PC-3 (cell line): ENCODE measurements around the gene POU3F3. TPM values are rescaled to one million over a fixed set of nuclear protein-coding genes. Genes with fewer than 3 reads are reported as not detected.

Source experiments
- ATAC-seq: fragments of 200-7000 bp; cut with Tn5 transposase; 2 replicates; pipeline ENCODE4 v1.9.1; 2020; ENCODE audit warnings: mild to moderate bottlenecking, moderate library complexity
- BruUV-seq: library from RNA; stranded (reverse); fragments of 400-500 nt; replicated peaks from 2 replicates; lab custom pipeline; 2021; lab: Mats Ljungman, UMichigan
- CTCF ChIA-PET: fragments of 300-600 bp; sonication (Branson Sonifier 250); formaldehyde crosslinking; loops from one replicate; lab custom pipeline; 2022; ENCODE audit warnings: antibody characterized with exemption; lab: Charles Lee
- POLR2A ChIA-PET: fragments of 300-600 bp; sonication (Branson Sonifier 250); formaldehyde crosslinking; loops from one replicate; lab custom pipeline; 2022; ENCODE audit warnings: antibody characterized with exemption; ENCODE audit not compliant: unreplicated experiment; lab: Charles Lee
- DNase-seq: peaks from one replicate; pipeline ENCODE4 v3.0.0-alpha.2; 2015
- H2AFZ ChIP-seq: fragments of 300-600 bp; sonication (generic); 2 replicates; pipeline ENCODE4 v1.6.0; 2016; ENCODE audit warnings: antibody characterized with exemption, low read length
- H3F3A ChIP-seq: fragments of 300-600 bp; sonication (generic); one replicate; pipeline ENCODE4 v1.6.0; 2017; ENCODE audit warnings: antibody characterized with exemption, low read length, control low read depth, mild to moderate bottlenecking; ENCODE audit not compliant: unreplicated experiment
- H3K27ac ChIP-seq: fragments of 300-600 bp; sonication (generic); 2 replicates; pipeline ENCODE4 v1.5.1; 2016; ENCODE audit warnings: mild to moderate bottlenecking, low read length
- H3K27me3 ChIP-seq: fragments of 300-600 bp; sonication (generic); 2 replicates; pipeline ENCODE4 v1.6.1; 2016; ENCODE audit warnings: low read length, mixed read lengths
- H3K36me3 ChIP-seq: fragments of 300-600 bp; sonication (generic); 2 replicates; pipeline ENCODE4 v1.6.1; 2016; ENCODE audit warnings: low read depth, mixed run types, low read length, mixed read lengths
- H3K4me1 ChIP-seq: fragments of 300-600 bp; sonication (generic); 2 replicates; pipeline ENCODE4 v1.5.1; 2016; ENCODE audit warnings: low read length; ENCODE audit not compliant: insufficient read depth
- H3K4me2 ChIP-seq: fragments of 300-600 bp; sonication (generic); 2 replicates; pipeline ENCODE4 v1.6.0; 2016; ENCODE audit warnings: low read length
- H3K4me3 ChIP-seq: fragments of 300-600 bp; sonication (generic); 2 replicates; pipeline ENCODE4 v1.5.1; 2016; ENCODE audit warnings: mild to moderate bottlenecking, low read length, mixed read lengths
- H3K79me2 ChIP-seq: fragments of 300-600 bp; sonication (generic); 2 replicates; pipeline ENCODE4 v1.6.1; 2017; ENCODE audit warnings: low read length, mixed read lengths
- H3K9ac ChIP-seq: fragments of 300-600 bp; sonication (generic); 2 replicates; pipeline ENCODE4 v1.6.0; 2016; ENCODE audit warnings: mild to moderate bottlenecking, low read length
- H3K9me2 ChIP-seq: fragments of 300-600 bp; sonication (generic); replicated peaks from 2 replicates; pipeline ENCODE4 v1.6.1; 2016; ENCODE audit warnings: mixed run types, low read length, mixed read lengths
- H3K9me3 ChIP-seq: fragments of 300-600 bp; sonication (generic); 2 replicates; pipeline ENCODE4 v1.6.1; 2016; ENCODE audit warnings: low read length, mixed read lengths
- H4K20me1 ChIP-seq: fragments of 300-600 bp; sonication (generic); 2 replicates; pipeline ENCODE4 v1.6.1; 2016; ENCODE audit warnings: low read length, mixed read lengths
- EZH2 ChIP-seq: fragments of 300-600 bp; sonication (generic); IDR thresholded peaks from one replicate; pipeline ENCODE4 v1.6.1; 2017; ENCODE audit warnings: antibody characterized with exemption, mild to moderate bottlenecking, low read length; ENCODE audit not compliant: unreplicated experiment
- EZH2phosphoT487 ChIP-seq: fragments of 300-600 bp; sonication (generic); IDR thresholded peaks from 2 replicates; pipeline ENCODE4 v1.6.1; 2018; ENCODE audit warnings: mild to moderate bottlenecking, antibody characterized with exemption, low read length, borderline replicate concordance
- intact Hi-C: fragments of 100-400 bp; cut with micrococcal nuclease; formaldehyde crosslinking; loops from 2 replicates; pipeline ENCODE4 v1.9.0; 2023
- total RNA-seq: library from RNA; depleted of rRNA; stranded (reverse); fragments of >200 nt; gene quantifications from 2 replicates; pipeline ENCODE4 v1.2.3, GENCODE V29; 2014
- TF ChIP-seq, protein P1 (sequence below): fragments of 300-600 bp; sonication (generic); conservative IDR thresholded peaks from 2 replicates; pipeline ENCODE4 v1.5.1; 2017; ENCODE audit warnings: antibody characterized with exemption, low read depth, mild to moderate bottlenecking, low read length

Gene POU3F3
- total RNA-seq, 1 experiment from 2014 or later = not detected

DNA sequence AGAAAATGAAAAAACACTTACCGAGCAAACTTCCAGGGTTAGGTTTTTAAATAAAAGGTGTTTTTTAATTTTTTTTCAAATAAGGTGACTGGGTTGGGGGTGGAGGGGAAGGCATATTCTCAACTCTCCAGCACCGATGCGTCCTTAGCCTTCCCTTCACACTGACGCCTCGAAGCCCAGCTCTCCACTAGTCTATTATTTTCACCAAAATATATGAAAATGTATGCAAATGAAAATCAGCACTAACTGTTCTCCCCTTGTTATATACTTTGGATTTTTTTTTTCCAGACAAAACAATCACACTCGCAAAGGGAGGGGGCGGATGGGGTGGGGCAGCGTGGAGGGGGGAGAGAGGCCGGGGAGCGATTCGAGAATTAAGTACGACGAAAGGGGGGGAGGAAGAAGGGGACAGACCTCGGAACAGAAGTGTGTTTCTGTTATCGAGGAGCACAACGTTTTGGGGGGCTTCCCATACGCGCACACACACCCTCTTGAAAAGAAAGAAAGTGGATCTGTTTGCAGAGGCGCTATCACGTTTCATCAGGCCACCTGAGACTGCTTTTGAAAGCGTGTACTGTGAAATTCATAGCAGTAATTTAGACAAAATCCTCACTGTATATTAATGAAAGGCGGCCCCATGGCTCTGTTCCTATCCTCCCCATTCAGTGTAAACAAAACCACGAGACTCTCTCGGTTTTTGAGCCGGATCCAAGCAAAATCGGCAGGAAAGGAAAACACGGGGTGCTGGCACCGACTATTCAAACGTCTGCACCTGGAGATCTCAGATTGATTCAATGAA, 2.4 kb upstream of the POU3F3 start:
- H3F3A ChIP-seq = no peaks in the 10 kb centered on the region
- POLR2A ChIA-PET = no interaction called here
- no peaks in the 10 kb centered on the region for H3K36me3 ChIP-seq
- DNase-seq (no peak), ATAC-seq (no peak)
- no peak overlapping the region for H3K27ac ChIP-seq
- intact Hi-C loops = no loop called here
- peaks cover 74% of the 10 kb centered on the region for H3K27me3 ChIP-seq
- H3K9me3 ChIP-seq = no peaks in the 10 kb centered on the region
- no peak overlapping the region for H3K9ac ChIP-seq
- CTCF ChIA-PET = no interaction called here
- H3K4me2 ChIP-seq = peak overlapping the region; percentile 79
- no TSS peak for BruUV-seq
- H2AFZ ChIP-seq = no peak overlapping the region
- no peaks in the 10 kb centered on the region for H4K20me1 ChIP-seq
- H3K4me1 ChIP-seq = peaks cover 4% of the 10 kb centered on the region; the same call in 1 of the 2 replicates
- H3K9me2 ChIP-seq = no peaks in the 10 kb centered on the region
- TF ChIP-seq, protein P1, sequence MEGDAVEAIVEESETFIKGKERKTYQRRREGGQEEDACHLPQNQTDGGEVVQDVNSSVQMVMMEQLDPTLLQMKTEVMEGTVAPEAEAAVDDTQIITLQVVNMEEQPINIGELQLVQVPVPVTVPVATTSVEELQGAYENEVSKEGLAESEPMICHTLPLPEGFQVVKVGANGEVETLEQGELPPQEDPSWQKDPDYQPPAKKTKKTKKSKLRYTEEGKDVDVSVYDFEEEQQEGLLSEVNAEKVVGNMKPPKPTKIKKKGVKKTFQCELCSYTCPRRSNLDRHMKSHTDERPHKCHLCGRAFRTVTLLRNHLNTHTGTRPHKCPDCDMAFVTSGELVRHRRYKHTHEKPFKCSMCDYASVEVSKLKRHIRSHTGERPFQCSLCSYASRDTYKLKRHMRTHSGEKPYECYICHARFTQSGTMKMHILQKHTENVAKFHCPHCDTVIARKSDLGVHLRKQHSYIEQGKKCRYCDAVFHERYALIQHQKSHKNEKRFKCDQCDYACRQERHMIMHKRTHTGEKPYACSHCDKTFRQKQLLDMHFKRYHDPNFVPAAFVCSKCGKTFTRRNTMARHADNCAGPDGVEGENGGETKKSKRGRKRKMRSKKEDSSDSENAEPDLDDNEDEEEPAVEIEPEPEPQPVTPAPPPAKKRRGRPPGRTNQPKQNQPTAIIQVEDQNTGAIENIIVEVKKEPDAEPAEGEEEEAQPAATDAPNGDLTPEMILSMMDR = no peak
- TF ChIP-seq EZH2 (no peak), EZH2phosphoT487 (no peak)
- no peaks in the 10 kb centered on the region for H3K79me2 ChIP-seq
- peak overlapping the region; percentile 57; the same call in 1 of the 2 replicates for H3K4me3 ChIP-seq

GRCh38 chr2:104852090-104852666, 1.7 kb upstream of the POU3F3 start:
- DNase-seq (no peak), ATAC-seq (peak; percentile 61)
- Histone ChIP-seq H3K27me3 (peaks cover 68% of the 10 kb centered on the region), H3K36me3 (no peaks in the 10 kb centered on the region), H3K4me1 (peaks cover 4% of the 10 kb centered on the region; the same call in 1 of the 2 replicates), H3F3A (no peaks in the 10 kb centered on the region), H3K4me2 (peak overlapping the region; percentile 79), H3K4me3 (peak overlapping the region; percentile 57), H2AFZ (peak overlapping the region; percentile 53; the same call in 1 of the 2 replicates), H3K27ac (no peak overlapping the region), H4K20me1 (no peaks in the 10 kb centered on the region), H3K9me3 (no peaks in the 10 kb centered on the region), H3K9me2 (no peaks in the 10 kb centered on the region), H3K79me2 (no peaks in the 10 kb centered on the region), H3K9ac (no peak overlapping the region)
- TF ChIP-seq, protein P1 = no peak
- TF ChIP-seq EZH2phosphoT487 (peak; percentile 70; the same call in 1 of the 2 replicates), EZH2 (peak; percentile 96)
- ChIA-PET CTCF (no interaction called here), POLR2A (no interaction called here)
- BruUV-seq = no TSS peak
- intact Hi-C loops = no loop called here
